Measurements from ENCODE around the gene KDM6B. TPM values are rescaled to one million over a fixed set of nuclear protein-coding genes. Genes with fewer than 3 reads are reported as not detected.
A peak's percentile ranks its signal among the peaks of the same experiment; 100 is the strongest.

KDM6B gene
- total RNA-seq, 1 experiment from 2014 or later, result 41.3 TPM

DNA sequence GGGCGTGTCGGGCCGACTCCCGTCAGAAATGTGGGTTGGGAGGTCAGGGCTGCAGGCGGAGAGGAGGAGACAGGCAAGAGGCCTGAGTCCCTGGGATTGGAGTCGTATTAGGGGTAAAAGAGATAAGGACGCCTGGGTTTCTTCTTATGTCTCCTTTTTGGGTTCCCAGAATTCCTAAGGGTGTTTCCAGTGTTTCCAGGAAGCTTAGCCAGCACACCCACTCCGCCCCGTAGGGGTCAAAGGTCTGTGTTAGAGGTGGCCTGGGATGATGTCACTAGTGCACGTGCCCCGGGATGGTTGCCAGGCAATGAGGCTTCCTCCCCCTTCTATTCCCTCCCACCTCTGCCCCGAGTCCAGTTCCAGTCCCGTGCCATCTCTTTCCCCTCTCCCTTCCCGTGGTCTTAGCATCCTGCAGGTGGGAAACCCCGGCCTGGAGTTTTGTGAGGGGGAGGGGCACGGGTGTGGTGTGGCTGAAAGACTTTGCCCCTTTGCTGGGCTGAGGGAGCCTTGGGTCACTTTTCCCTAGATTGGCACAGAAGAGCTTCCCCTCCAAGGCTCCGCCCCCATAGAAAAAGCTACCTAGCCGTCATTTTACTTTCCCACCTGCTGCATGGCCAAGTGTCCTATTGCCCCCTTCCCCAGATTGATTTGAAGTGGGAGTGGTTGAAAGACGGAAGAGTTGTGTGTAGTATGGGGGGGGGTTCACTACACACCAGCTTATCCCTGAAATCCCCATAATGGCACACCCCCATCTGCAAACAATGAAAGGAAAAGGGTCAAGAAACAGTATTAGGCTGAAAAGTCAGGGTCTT is 2.8 kb downstream of the KDM6B start:
- H3K4me3 ChIP-seq, result peak overlapping the region; percentile 82
- CTCF ChIA-PET, result interaction anchor here (0.7 to 0.8 kb wide), 2 partner anchors 12 to 276 kb away, joined by 3 to 6 read pairs; no protein-coding TSS in a partner anchor
- H2AFZ ChIP-seq, result peak overlapping the region; percentile 75
- peak; percentile 75 to 93 for DNase-seq
- H3K79me2 ChIP-seq (ENCODE audit: low read depth), result no peaks in the 10 kb centered on the region; the same call in 1 of the 2 replicates
- H3K9me3 ChIP-seq (ENCODE audit: insufficient read depth, low read depth), result no peaks in the 10 kb centered on the region
- TF ChIP-seq, protein P1, sequence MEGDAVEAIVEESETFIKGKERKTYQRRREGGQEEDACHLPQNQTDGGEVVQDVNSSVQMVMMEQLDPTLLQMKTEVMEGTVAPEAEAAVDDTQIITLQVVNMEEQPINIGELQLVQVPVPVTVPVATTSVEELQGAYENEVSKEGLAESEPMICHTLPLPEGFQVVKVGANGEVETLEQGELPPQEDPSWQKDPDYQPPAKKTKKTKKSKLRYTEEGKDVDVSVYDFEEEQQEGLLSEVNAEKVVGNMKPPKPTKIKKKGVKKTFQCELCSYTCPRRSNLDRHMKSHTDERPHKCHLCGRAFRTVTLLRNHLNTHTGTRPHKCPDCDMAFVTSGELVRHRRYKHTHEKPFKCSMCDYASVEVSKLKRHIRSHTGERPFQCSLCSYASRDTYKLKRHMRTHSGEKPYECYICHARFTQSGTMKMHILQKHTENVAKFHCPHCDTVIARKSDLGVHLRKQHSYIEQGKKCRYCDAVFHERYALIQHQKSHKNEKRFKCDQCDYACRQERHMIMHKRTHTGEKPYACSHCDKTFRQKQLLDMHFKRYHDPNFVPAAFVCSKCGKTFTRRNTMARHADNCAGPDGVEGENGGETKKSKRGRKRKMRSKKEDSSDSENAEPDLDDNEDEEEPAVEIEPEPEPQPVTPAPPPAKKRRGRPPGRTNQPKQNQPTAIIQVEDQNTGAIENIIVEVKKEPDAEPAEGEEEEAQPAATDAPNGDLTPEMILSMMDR (conservative IDR thresholded peaks at IDR 0.05), result no peak
- no peak for TF ChIP-seq EZH2 (IDR thresholded peaks at IDR 0.05; ENCODE audit: low read depth)
- no peaks in the 10 kb centered on the region for H3K9me2 ChIP-seq (ENCODE audit: insufficient read depth)
- H4K20me1 ChIP-seq (ENCODE audit: insufficient read depth), result no peaks in the 10 kb centered on the region
- no peaks in the 10 kb centered on the region for H3K36me3 ChIP-seq (ENCODE audit: low read depth)
- intact Hi-C loops (cut with micrococcal nuclease; ENCODE audit: unreplicated experiment), result loop anchor here (1.0 to 5.0 kb wide), 5 partner anchors 7 to 435 kb away; partner anchors contain the start of genes CHD3, NAA38, TMEM256 and TP53
- BruUV-seq (replicated peaks), result TSS peak; percentile 43
- H3F3A ChIP-seq (ENCODE audit: insufficient read depth, low read depth), result peaks cover 31% of the 10 kb centered on the region; the same call in 1 of the 2 replicates
- no peaks in the 10 kb centered on the region for H3K27me3 ChIP-seq (ENCODE audit: insufficient read depth, low read depth)
- POLR2A ChIA-PET (ENCODE audit: unreplicated experiment), result no interaction called here
- peak overlapping the region; percentile 88 for H3K4me2 ChIP-seq
- H3K27ac ChIP-seq, result peak overlapping the region; percentile 63
- peaks cover 24% of the 10 kb centered on the region for H3K4me1 ChIP-seq (replicated peaks; ENCODE audit: insufficient read depth)

GRCh38 chr17:7837408-7838088 is 3.5 kb downstream of the KDM6B start:
- intact Hi-C loops (cut with micrococcal nuclease; ENCODE audit: unreplicated experiment), result loop anchor here (5.0 kb wide), 2 partner anchors 150 to 435 kb away; partner anchors contain the start of genes TMEM256, TP53 and WRAP53
- no peaks in the 10 kb centered on the region for H3K9me2 ChIP-seq (ENCODE audit: insufficient read depth)
- DNase-seq, result no peak
- H3K36me3 ChIP-seq (ENCODE audit: low read depth), result no peaks in the 10 kb centered on the region
- no peaks in the 10 kb centered on the region; the same call in 1 of the 2 replicates for H3K79me2 ChIP-seq (ENCODE audit: low read depth)
- POLR2A ChIA-PET (ENCODE audit: unreplicated experiment), result interaction anchor here (0.6 to 0.7 kb wide), 2 partner anchors 70 to 1980 kb away, joined by 5 to 9 read pairs; no protein-coding TSS in a partner anchor
- H3F3A ChIP-seq (ENCODE audit: insufficient read depth, low read depth), result peaks cover 36% of the 10 kb centered on the region; the same call in 1 of the 2 replicates
- no peak for TF ChIP-seq EZH2 (IDR thresholded peaks at IDR 0.05; ENCODE audit: low read depth)
- TF ChIP-seq, protein P1 (conservative IDR thresholded peaks at IDR 0.05), result no peak
- H3K27me3 ChIP-seq (ENCODE audit: insufficient read depth, low read depth), result no peaks in the 10 kb centered on the region
- H3K4me1 ChIP-seq (replicated peaks; ENCODE audit: insufficient read depth), result peaks cover 24% of the 10 kb centered on the region
- no peak overlapping the region for H3K27ac ChIP-seq
- CTCF ChIA-PET, result interaction anchor here (0.5 to 0.8 kb wide), 2 partner anchors 13 to 257 kb away, joined by 3 read pairs; no protein-coding TSS in a partner anchor
- no peak overlapping the region for H2AFZ ChIP-seq
- no TSS peak for BruUV-seq (replicated peaks)
- H3K4me3 ChIP-seq, result peak overlapping the region; percentile 82; the same call in 1 of the 2 replicates
- H3K4me2 ChIP-seq, result peak overlapping the region; percentile 88
- no peaks in the 10 kb centered on the region for H4K20me1 ChIP-seq (ENCODE audit: insufficient read depth)
- H3K9me3 ChIP-seq (ENCODE audit: insufficient read depth, low read depth), result no peaks in the 10 kb centered on the region

Data from PC-9 (cell line).